ENCODE data around the gene GAA.

DNA sequence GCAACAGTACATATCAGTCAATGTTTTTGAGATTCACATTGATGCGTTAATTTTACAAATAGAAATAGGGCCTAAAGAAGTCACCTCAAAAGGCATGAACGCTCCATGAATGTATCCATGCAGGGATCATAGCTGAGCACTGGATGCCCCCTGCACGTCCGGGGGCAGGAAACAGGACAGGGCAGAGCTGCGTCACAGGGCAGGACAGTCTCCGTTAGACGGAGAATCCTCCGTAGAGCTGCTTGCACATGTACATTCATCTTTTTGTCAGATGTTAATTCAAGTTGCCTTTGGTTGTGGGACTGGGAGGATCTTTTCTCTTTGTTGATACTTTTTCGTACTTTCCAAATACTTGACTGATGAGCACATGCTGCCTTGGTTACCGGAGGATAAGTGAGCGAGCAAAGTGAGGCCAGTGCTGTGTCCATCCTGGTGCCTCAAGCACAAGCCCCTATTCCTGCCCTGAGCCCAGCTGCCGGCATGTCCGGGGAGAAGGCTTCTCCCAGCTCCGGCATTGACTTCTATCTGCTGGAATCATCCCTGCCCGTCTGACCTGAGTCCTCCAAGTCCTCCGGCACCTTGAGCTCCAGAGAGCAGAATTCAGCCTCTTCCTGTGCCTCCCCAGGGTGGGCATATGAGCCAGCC lies 15.0 kb downstream of the GAA start:
- TF ChIP-seq POLR2AphosphoS5 (IDR thresholded peaks at IDR 0.05) (no peak), POLR2A (IDR thresholded peaks at IDR 0.05) (no peak)
- TF ChIP-seq, protein P1, sequence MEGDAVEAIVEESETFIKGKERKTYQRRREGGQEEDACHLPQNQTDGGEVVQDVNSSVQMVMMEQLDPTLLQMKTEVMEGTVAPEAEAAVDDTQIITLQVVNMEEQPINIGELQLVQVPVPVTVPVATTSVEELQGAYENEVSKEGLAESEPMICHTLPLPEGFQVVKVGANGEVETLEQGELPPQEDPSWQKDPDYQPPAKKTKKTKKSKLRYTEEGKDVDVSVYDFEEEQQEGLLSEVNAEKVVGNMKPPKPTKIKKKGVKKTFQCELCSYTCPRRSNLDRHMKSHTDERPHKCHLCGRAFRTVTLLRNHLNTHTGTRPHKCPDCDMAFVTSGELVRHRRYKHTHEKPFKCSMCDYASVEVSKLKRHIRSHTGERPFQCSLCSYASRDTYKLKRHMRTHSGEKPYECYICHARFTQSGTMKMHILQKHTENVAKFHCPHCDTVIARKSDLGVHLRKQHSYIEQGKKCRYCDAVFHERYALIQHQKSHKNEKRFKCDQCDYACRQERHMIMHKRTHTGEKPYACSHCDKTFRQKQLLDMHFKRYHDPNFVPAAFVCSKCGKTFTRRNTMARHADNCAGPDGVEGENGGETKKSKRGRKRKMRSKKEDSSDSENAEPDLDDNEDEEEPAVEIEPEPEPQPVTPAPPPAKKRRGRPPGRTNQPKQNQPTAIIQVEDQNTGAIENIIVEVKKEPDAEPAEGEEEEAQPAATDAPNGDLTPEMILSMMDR (IDR thresholded peaks at IDR 0.05), result no peak
